OCI-LY1 (cell line): ENCODE results near the gene TMEM79.

Source experiments
- H2AFZ ChIP-seq: fragments of 200-600 bp; sonication (generic), shearing (Covaris generic); 2 replicates; pipeline ENCODE4 v1.6.0; 2014; ENCODE audit warnings: antibody characterized with exemption, mild to moderate bottlenecking, low read length
- H3F3A ChIP-seq: fragments of 200-600 bp; sonication (generic), shearing (Covaris generic); 2 replicates; pipeline ENCODE4 v1.6.0; 2014; ENCODE audit warnings: mild to moderate bottlenecking, antibody characterized with exemption, low read length, moderate library complexity; ENCODE audit not compliant: insufficient read depth
- H3K27ac ChIP-seq: fragments of 200-600 bp; sonication (generic); 2 replicates; pipeline ENCODE4 v1.5.1; 2014; ENCODE audit warnings: low read length, mixed run types, mild to moderate bottlenecking, low read depth; ENCODE audit not compliant: poor library complexity, severe bottlenecking
- H3K27me3 ChIP-seq: fragments of 200-600 bp; sonication (generic); 2 replicates; pipeline ENCODE4 v1.6.0; 2014; ENCODE audit warnings: antibody characterized with exemption, mild to moderate bottlenecking, low read length, moderate library complexity; ENCODE audit not compliant: insufficient read depth
- H3K36me3 ChIP-seq: fragments of 200-600 bp; sonication (generic); 2 replicates; pipeline ENCODE4 v1.6.1; 2014; ENCODE audit warnings: mild to moderate bottlenecking, antibody characterized with exemption, low read length, moderate library complexity, mixed read lengths; ENCODE audit not compliant: insufficient read depth
- H3K4me1 ChIP-seq: fragments of 200-600 bp; sonication (generic); 2 replicates; pipeline ENCODE4 v1.5.1; 2014; ENCODE audit warnings: mild to moderate bottlenecking, low read length, moderate library complexity; ENCODE audit not compliant: insufficient read depth, severe bottlenecking
- H3K4me2 ChIP-seq: fragments of 200-600 bp; sonication (generic), shearing (Covaris generic); 2 replicates; pipeline ENCODE4 v1.6.1; 2014; ENCODE audit warnings: low read length
- H3K4me3 ChIP-seq: fragments of 200-600 bp; sonication (generic); 2 replicates; pipeline ENCODE4 v1.5.1; 2014; ENCODE audit warnings: low read length, low read depth, mild to moderate bottlenecking, mixed read lengths; ENCODE audit not compliant: poor library complexity, severe bottlenecking
- H3K79me2 ChIP-seq: fragments of 200-600 bp; shearing (Covaris generic); 2 replicates; pipeline ENCODE4 v1.6.1; 2016; ENCODE audit warnings: mixed run types, low read length, mixed read lengths; ENCODE audit not compliant: insufficient read depth
- H3K9ac ChIP-seq: fragments of 200-600 bp; sonication (generic), shearing (Covaris generic); 2 replicates; pipeline ENCODE4 v1.6.1; 2014; ENCODE audit warnings: mild to moderate bottlenecking, low read length, mixed read lengths
- H3K9me2 ChIP-seq: fragments of 200-600 bp; sonication (generic), shearing (Covaris generic); 2 replicates; pipeline ENCODE4 v1.6.1; 2014; ENCODE audit warnings: low read depth, mild to moderate bottlenecking, low read length, mixed read lengths
- H3K9me3 ChIP-seq: fragments of 200-600 bp; shearing (Covaris generic); 2 replicates; pipeline ENCODE4 v1.6.1; 2014; ENCODE audit warnings: low read length, mixed read lengths
- H4K20me1 ChIP-seq: fragments of 200-600 bp; sonication (generic), shearing (Covaris generic); 2 replicates; pipeline ENCODE4 v1.6.0; 2016; ENCODE audit warnings: mild to moderate bottlenecking, low read length; ENCODE audit not compliant: insufficient read depth
- CTCF ChIP-seq: fragments of 200-600 bp; sonication (generic), shearing (Covaris generic); IDR thresholded peaks from 2 replicates; pipeline ENCODE4 v1.5.1; 2017; ENCODE audit warnings: mild to moderate bottlenecking, antibody characterized with exemption, low read length, moderate library complexity, mixed read lengths
- EZH2 ChIP-seq: fragments of 200-600 bp; sonication (generic), shearing (Covaris generic); IDR thresholded peaks from 2 replicates; pipeline ENCODE4 v1.8.0; 2017; ENCODE audit warnings: borderline replicate concordance, mixed run types, mild to moderate bottlenecking, antibody characterized with exemption, low read length, moderate library complexity, mixed read lengths

The TMEM79 gene

GRCh38 chr1:156270314-156270713 lies 13.8 kb upstream of the TMEM79 start:
- TF ChIP-seq CTCF: no peak
- no peak for TF ChIP-seq EZH2
- Histone ChIP-seq H3K4me2 (no peak overlapping the region), H3K9me2 (no peaks in the 10 kb centered on the region), H3K9ac (no peak overlapping the region), H3K36me3 (peaks cover 93% of the 10 kb centered on the region), H3F3A (no peaks in the 10 kb centered on the region), H3K4me3 (no peak overlapping the region), H2AFZ (no peak overlapping the region), H3K27ac (no peak overlapping the region), H3K27me3 (no peaks in the 10 kb centered on the region), H3K4me1 (no peaks in the 10 kb centered on the region), H3K9me3 (no peaks in the 10 kb centered on the region), H4K20me1 (no peaks in the 10 kb centered on the region), H3K79me2 (no peaks in the 10 kb centered on the region)

GRCh38 chr1:156276532-156276931 lies 7.6 kb upstream of the TMEM79 start:
- Histone ChIP-seq H3K79me2 (peaks cover 24% of the 10 kb centered on the region), H3F3A (no peaks in the 10 kb centered on the region), H3K27me3 (no peaks in the 10 kb centered on the region), H3K27ac (no peak overlapping the region), H3K4me1 (peaks cover 13% of the 10 kb centered on the region), H3K9ac (no peak overlapping the region), H3K36me3 (peaks cover 88% of the 10 kb centered on the region), H3K4me2 (no peak overlapping the region), H4K20me1 (no peaks in the 10 kb centered on the region), H3K4me3 (no peak overlapping the region), H3K9me2 (no peaks in the 10 kb centered on the region), H3K9me3 (no peaks in the 10 kb centered on the region), H2AFZ (no peak overlapping the region)
- no peak for TF ChIP-seq EZH2
- no peak for TF ChIP-seq CTCF

- Histone ChIP-seq H3K27ac (no peak overlapping the region), H3K4me1 (peaks cover 17% of the 10 kb centered on the region), H4K20me1 (no peaks in the 10 kb centered on the region), H3K9me3 (no peaks in the 10 kb centered on the region), H3K9me2 (no peaks in the 10 kb centered on the region), H3K36me3 (peaks cover 84% of the 10 kb centered on the region), H3K4me3 (no peak overlapping the region), H3K9ac (no peak overlapping the region), H3K4me2 (no peak overlapping the region), H3K79me2 (peaks cover 28% of the 10 kb centered on the region), H3K27me3 (no peaks in the 10 kb centered on the region), H3F3A (no peaks in the 10 kb centered on the region), H2AFZ (no peak overlapping the region)
- no peak for TF ChIP-seq EZH2
- no peak for TF ChIP-seq CTCF
Observed at GRCh38 chr1:156276966-156277381, 7.2 kb upstream of the TMEM79 start.
